Measurements from ENCODE around the gene LRMDA.
A peak's percentile ranks its signal among the peaks of the same experiment; 100 is the strongest.

LRMDA gene

GRCh38 chr10:75396631-75397495 is 34.6 kb upstream of the LRMDA start:
- peak overlapping the region; percentile 88 for H3K4me3 ChIP-seq (ENCODE audit: low read depth, low read length)
- no peaks in the 10 kb centered on the region for H3K27me3 ChIP-seq (ENCODE audit: control insufficient read depth, insufficient read depth, low read length)
- peak overlapping the region; percentile 51 for H2AFZ ChIP-seq

GRCh38 chr10:75397496-75398199 is 33.8 kb upstream of the LRMDA start:
- H3K9ac ChIP-seq = no peak overlapping the region
- peaks cover 6% of the 10 kb centered on the region for H3K4me1 ChIP-seq
- no peak for TF ChIP-seq CTCF (IDR thresholded peaks at IDR 0.05)
- H3K27me3 ChIP-seq (ENCODE audit: control insufficient read depth, insufficient read depth, low read length) = no peaks in the 10 kb centered on the region
- H3K4me2 ChIP-seq (ENCODE audit: low read length) = peak overlapping the region; percentile 77
- H3K36me3 ChIP-seq (ENCODE audit: control insufficient read depth, insufficient read depth, low read length) = no peaks in the 10 kb centered on the region
- H3K27ac ChIP-seq = no peak overlapping the region
- H3K9me3 ChIP-seq (ENCODE audit: control insufficient read depth, low read length) = no peaks in the 10 kb centered on the region
- H2AFZ ChIP-seq = no peak overlapping the region
- no peaks in the 10 kb centered on the region for H3K79me2 ChIP-seq
- H3K4me3 ChIP-seq (ENCODE audit: low read depth, low read length) = peak overlapping the region; percentile 88

More at GRCh38 chr10:75396631-75397495, 34.6 kb upstream of the LRMDA start:
- no peak for TF ChIP-seq CTCF (IDR thresholded peaks at IDR 0.05)
- no peaks in the 10 kb centered on the region for H3K9me3 ChIP-seq (ENCODE audit: control insufficient read depth, low read length)
- H3K36me3 ChIP-seq (ENCODE audit: control insufficient read depth, insufficient read depth, low read length) = no peaks in the 10 kb centered on the region
- no peaks in the 10 kb centered on the region for H3K79me2 ChIP-seq
- no peak overlapping the region for H3K27ac ChIP-seq
- peak overlapping the region; percentile 77 for H3K4me2 ChIP-seq (ENCODE audit: low read length)
- H3K9ac ChIP-seq = no peak overlapping the region
- H3K4me1 ChIP-seq = peaks cover 6% of the 10 kb centered on the region

GRCh38 chr10:75398200-75398691 is 33.2 kb upstream of the LRMDA start:
- no peak overlapping the region for H3K9ac ChIP-seq
- H3K9me3 ChIP-seq (ENCODE audit: control insufficient read depth, low read length) = no peaks in the 10 kb centered on the region
- H3K79me2 ChIP-seq = no peaks in the 10 kb centered on the region
- TF ChIP-seq CTCF (IDR thresholded peaks at IDR 0.05) = no peak
- no peaks in the 10 kb centered on the region for H3K27me3 ChIP-seq (ENCODE audit: control insufficient read depth, insufficient read depth, low read length)
- H3K4me1 ChIP-seq = peaks cover 6% of the 10 kb centered on the region
- no peak overlapping the region for H3K27ac ChIP-seq
- no peaks in the 10 kb centered on the region for H3K36me3 ChIP-seq (ENCODE audit: control insufficient read depth, insufficient read depth, low read length)
- H3K4me2 ChIP-seq (ENCODE audit: low read length) = peak overlapping the region; percentile 77
- H3K4me3 ChIP-seq (ENCODE audit: low read depth, low read length) = peak overlapping the region; percentile 88
- peak overlapping the region; percentile 1 for H2AFZ ChIP-seq

GRCh38 chr10:75398692-75399460 is 32.5 kb upstream of the LRMDA start:
- H3K4me3 ChIP-seq (ENCODE audit: low read depth, low read length) = peak overlapping the region; percentile 88
- no peaks in the 10 kb centered on the region for H3K27me3 ChIP-seq (ENCODE audit: control insufficient read depth, insufficient read depth, low read length)
- H3K36me3 ChIP-seq (ENCODE audit: control insufficient read depth, insufficient read depth, low read length) = no peaks in the 10 kb centered on the region
- H2AFZ ChIP-seq = peak overlapping the region; percentile 1
- peak overlapping the region; percentile 77 for H3K4me2 ChIP-seq (ENCODE audit: low read length)
- no peak overlapping the region for H3K9ac ChIP-seq
- H3K9me3 ChIP-seq (ENCODE audit: control insufficient read depth, low read length) = no peaks in the 10 kb centered on the region
- H3K4me1 ChIP-seq = peaks cover 6% of the 10 kb centered on the region
- H3K79me2 ChIP-seq = no peaks in the 10 kb centered on the region
- H3K27ac ChIP-seq = no peak overlapping the region
- TF ChIP-seq CTCF (IDR thresholded peaks at IDR 0.05) = no peak

All from parathyroid adenoma (tissue), 2 donors.